IMR-90 (cell line): ENCODE data around the gene FOXP4. TPM values are rescaled to one million over a fixed set of nuclear protein-coding genes. Genes with fewer than 3 reads are reported as not detected.

Experiments
- ATAC-seq: fragments of 200-7000 bp; cut with Tn5 transposase; 2 replicates; pipeline ENCODE4 v1.9.1; 2020; ENCODE audit warnings: low read depth, mild to moderate bottlenecking, moderate library complexity
- BruUV-seq: library from RNA; stranded (reverse); fragments of 400-500 nt; replicated peaks from 2 replicates; lab custom pipeline; 2021; lab: Mats Ljungman, UMichigan
- CTCF ChIA-PET: fragments of 300-600 bp; formaldehyde crosslinking; extraction: SDS; loops from one replicate; lab custom pipeline; 2021; ENCODE audit warnings: antibody characterized with exemption; lab: Yijun Ruan, JAX
- POLR2A ChIA-PET: fragments of 300-600 bp; sonication (Branson Sonifier 250); formaldehyde crosslinking; loops from one replicate; lab custom pipeline; 2022; ENCODE audit warnings: antibody characterized with exemption; ENCODE audit not compliant: unreplicated experiment; lab: Charles Lee
- DNase-seq: peaks from one replicate; pipeline ENCODE4 v3.0.0; 2013
- H2AFZ ChIP-seq: replicated peaks from 2 replicates; pipeline ENCODE3; 2013; ENCODE audit warnings: low read length, mild to moderate bottlenecking; ENCODE audit not compliant: poor library complexity
- H2AK5ac ChIP-seq: 2 replicates; pipeline ENCODE4 v1.6.1; 2013; ENCODE audit warnings: low read depth, low read length, inconsistent platforms
- H2AK9ac ChIP-seq: replicated peaks from 2 replicates; pipeline ENCODE3; 2013; ENCODE audit warnings: mild to moderate bottlenecking, low read depth, low read length, moderate library complexity; ENCODE audit not compliant: poor library complexity
- H2BK120ac ChIP-seq: 2 replicates; pipeline ENCODE4 v1.6.1; 2013; ENCODE audit warnings: low read depth, low read length, inconsistent platforms
- H2BK15ac ChIP-seq: 3 replicates; pipeline ENCODE4 v1.6.1; 2013; ENCODE audit warnings: low read depth, low read length, inconsistent platforms
- H2BK20ac ChIP-seq: 2 replicates; pipeline ENCODE4 v1.6.1; 2013; ENCODE audit warnings: low read depth, mild to moderate bottlenecking, inconsistent platforms, low read length, moderate library complexity
- H2BK5ac ChIP-seq: 2 replicates; pipeline ENCODE4 v1.6.1; 2013; ENCODE audit warnings: mild to moderate bottlenecking, low read depth, low read length, inconsistent platforms; ENCODE audit not compliant: poor library complexity, severe bottlenecking
- H3K14ac ChIP-seq: replicated peaks from 2 replicates; pipeline ENCODE4 v1.6.1; 2013; ENCODE audit warnings: low read depth, low read length, inconsistent platforms
- H3K18ac ChIP-seq: 2 replicates; pipeline ENCODE4 v1.6.1; 2013; ENCODE audit warnings: low read depth, low read length, control low read depth
- H3K23ac ChIP-seq: 2 replicates; pipeline ENCODE4 v1.6.1; 2013; ENCODE audit warnings: low read depth, low read length, inconsistent platforms
- H3K27ac ChIP-seq: 2 replicates; pipeline ENCODE4 v1.5.1; 2013; ENCODE audit warnings: mild to moderate bottlenecking, control low read depth, low read length; ENCODE audit not compliant: insufficient read depth
- H3K27me3 ChIP-seq: 2 replicates; pipeline ENCODE4 v1.6.1; 2013; ENCODE audit warnings: low read length; ENCODE audit not compliant: control insufficient read depth, insufficient read depth
- H3K36me3 ChIP-seq: 2 replicates; pipeline ENCODE4 v1.6.1; 2013; ENCODE audit warnings: low read length, mixed read lengths; ENCODE audit not compliant: control insufficient read depth, insufficient read depth
- H3K4ac ChIP-seq: 2 replicates; pipeline ENCODE4 v1.6.1; 2013; ENCODE audit warnings: low read depth, low read length, inconsistent platforms
- H3K4me1 ChIP-seq: 2 replicates; pipeline ENCODE4 v1.6.1; 2013; ENCODE audit warnings: low read length, mixed read lengths; ENCODE audit not compliant: control insufficient read depth, insufficient read depth
- H3K4me2 ChIP-seq: 2 replicates; pipeline ENCODE4 v1.6.1; 2013; ENCODE audit warnings: low read depth, mild to moderate bottlenecking, control low read depth, low read length, moderate library complexity
- H3K4me3 ChIP-seq: 2 replicates; pipeline ENCODE4 v1.5.1; 2013; ENCODE audit warnings: low read depth, mild to moderate bottlenecking, control low read depth, low read length, moderate library complexity; ENCODE audit not compliant: insufficient read depth
- H3K56ac ChIP-seq: 2 replicates; pipeline ENCODE4 v1.6.1; 2013; ENCODE audit warnings: low read length, inconsistent platforms; ENCODE audit not compliant: insufficient read depth; ENCODE audit errors: extremely low read depth
- H3K79me1 ChIP-seq, 2 experiments: 2 replicates each; pipeline ENCODE4 v1.6.1; 2013; ENCODE audit warnings: low read length in 2 of 2, inconsistent platforms in 1 of 2, low read depth in 1 of 2
- H3K9ac ChIP-seq: 2 replicates; pipeline ENCODE4 v1.6.1; 2013; ENCODE audit warnings: low read depth, low read length, control low read depth
- H3K9me1 ChIP-seq: 2 replicates; pipeline ENCODE4 v1.6.1; 2013; ENCODE audit warnings: low read length, inconsistent platforms; ENCODE audit not compliant: insufficient read depth
- H3K9me3 ChIP-seq: 2 replicates; pipeline ENCODE4 v1.6.1; 2013; ENCODE audit warnings: low read length; ENCODE audit not compliant: control insufficient read depth, insufficient read depth
- H4K20me1 ChIP-seq: 2 replicates; pipeline ENCODE4 v1.6.1; 2013; ENCODE audit warnings: low read length, inconsistent platforms; ENCODE audit not compliant: insufficient read depth
- H4K5ac ChIP-seq: 2 replicates; pipeline ENCODE4 v1.6.1; 2013; ENCODE audit warnings: mild to moderate bottlenecking, low read depth, low read length, control low read depth
- H4K8ac ChIP-seq, 2 experiments: 2 replicates each; pipeline ENCODE4 v1.6.1; 2013; ENCODE audit warnings: low read depth in 2 of 2, low read length in 2 of 2, control low read depth in 1 of 2, inconsistent platforms in 1 of 2
- H4K91ac ChIP-seq: 2 replicates; pipeline ENCODE4 v1.6.1; 2013; ENCODE audit warnings: low read depth, low read length, inconsistent platforms; ENCODE audit not compliant: insufficient read depth
- BHLHE40 ChIP-seq: fragments of 150-350 bp; IDR thresholded peaks from 2 replicates; pipeline ENCODE4 v1.6.1; 2016; ENCODE audit warnings: mild to moderate bottlenecking, low read depth, low read length
- CEBPB ChIP-seq: IDR thresholded peaks from 2 replicates; pipeline ENCODE4 v1.6.1; 2012; ENCODE audit warnings: low read depth, low read length, improper control_type of control experiment
- CHD1 ChIP-seq: IDR thresholded peaks from 2 replicates; pipeline ENCODE4 v1.6.1; 2012; ENCODE audit warnings: low read depth, low read length, improper control_type of control experiment
- MAZ ChIP-seq: IDR thresholded peaks from 2 replicates; pipeline ENCODE4 v1.6.1; 2012; ENCODE audit warnings: low read depth, mild to moderate bottlenecking, low read length, improper control_type of control experiment, moderate library complexity, borderline replicate concordance
- NFE2L2 ChIP-seq: fragments of 150-350 bp; IDR thresholded peaks from 2 replicates; pipeline ENCODE4 v1.6.1; 2016; ENCODE audit warnings: low read depth, mild to moderate bottlenecking, low read length
- POLR2A ChIP-seq: IDR thresholded peaks from 2 replicates; pipeline ENCODE4 v1.6.1; 2012; ENCODE audit warnings: mild to moderate bottlenecking, low read depth, low read length
- RFX5 ChIP-seq: IDR thresholded peaks from 2 replicates; pipeline ENCODE4 v1.8.0; 2012; ENCODE audit warnings: low read depth, mild to moderate bottlenecking, low read length, moderate library complexity
- WGBS, 2 experiments: methylation state at CpG; one replicate each; pipeline versions ENCODE4 v1.1.5 to v1.1.7; 2013; ENCODE audit warnings: missing lambda C conversion rate in 2 of 2; ENCODE audit not compliant: insufficient read length in 1 of 2; ENCODE audit errors: extremely low coverage in 2 of 2; 5-methylcytosine and 5-hydroxymethylcytosine counted together
- dilution Hi-C: fragments of 300-500 bp; cut with HindIII; formaldehyde crosslinking; loops from one replicate; pipeline ENCODE4 v1.14.3; 2018; ENCODE audit warnings: low sequenced_read_pairs; ENCODE audit not compliant: unreplicated experiment
- in situ Hi-C: fragments of 300-500 bp; cut with MboI; formaldehyde crosslinking; loops from 3 replicates; pipeline ENCODE4 v1.14.3; 2019; ENCODE audit warnings: low sequenced_read_pairs, inconsistent platforms, mixed read lengths
- intact Hi-C: fragments of 100-400 bp; cut with micrococcal nuclease; formaldehyde crosslinking; loops from 2 replicates; pipeline ENCODE4 v1.10.0; 2022
- polyA plus RNA-seq, 3 experiments: library from polyadenylated mRNA; depleted of rRNA; stranded (reverse); fragments of >200 nt; gene quantifications; 2 replicates each; pipeline ENCODE4 v1.2.3, GENCODE V29; 2012; ENCODE audit warnings: low replicate concordance in 1 of 3
- total RNA-seq: library from RNA; depleted of rRNA; stranded (reverse); fragments of >200 nt; gene quantifications from 2 replicates; pipeline ENCODE4 v1.2.3, GENCODE V29; 2012
- TF ChIP-seq, protein P1 (sequence below): fragments of 150-350 bp; IDR thresholded peaks from 2 replicates; pipeline ENCODE4 v1.6.1; 2017; ENCODE audit warnings: mild to moderate bottlenecking, antibody characterized with exemption, low read length, low read depth
- TF ChIP-seq, protein P2 (sequence below): conservative IDR thresholded peaks from 2 replicates; pipeline ENCODE4 v1.5.1; 2012; ENCODE audit warnings: mild to moderate bottlenecking, low read depth, low read length, improper control_type of control experiment

Gene FOXP4
- total and polyA plus RNA-seq, 2 of the 4 experiments (the other 2 are of a cell fraction): 0.72 to 9.5 TPM

DNA sequence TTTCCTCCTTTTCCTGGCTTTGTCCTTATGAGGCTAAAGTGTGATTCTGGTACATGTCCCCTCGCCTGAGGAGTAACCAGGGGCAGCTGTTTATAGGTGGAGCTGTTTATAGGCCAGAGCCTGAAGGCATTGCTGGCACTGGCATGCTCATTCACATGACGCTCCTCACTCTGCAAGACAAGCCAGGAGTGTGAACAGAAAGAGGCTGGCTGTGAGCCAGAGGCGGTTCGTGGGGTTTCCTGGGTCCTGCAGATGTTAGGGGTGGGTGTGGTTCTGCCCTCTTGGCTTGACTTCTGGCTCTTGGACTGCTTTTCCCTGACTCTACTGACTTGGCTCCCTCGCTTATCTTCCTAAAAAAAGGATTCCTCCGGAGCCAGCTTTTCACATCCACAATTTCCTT, 79.3 kb downstream of the FOXP4 start:
- no peak overlapping the region for H3K14ac ChIP-seq
- no peak overlapping the region for H4K8ac ChIP-seq
- no peak for ATAC-seq
- H3K18ac ChIP-seq: no peak overlapping the region
- H3K23ac ChIP-seq: no peak overlapping the region
- H2BK120ac ChIP-seq: no peak overlapping the region
- no peaks in the 10 kb centered on the region for H3K79me1 ChIP-seq
- H3K27me3 ChIP-seq: peaks cover 32% of the 10 kb centered on the region
- no peak for DNase-seq
- no peak overlapping the region for H3K4me2 ChIP-seq
- no peaks in the 10 kb centered on the region for H3K36me3 ChIP-seq
- H2BK15ac ChIP-seq: no peak overlapping the region
- CTCF ChIA-PET: no interaction called here
- no peak overlapping the region for H3K4ac ChIP-seq
- no peak overlapping the region for H2AK5ac ChIP-seq
- no peaks in the 10 kb centered on the region for H3K9me1 ChIP-seq
- TF ChIP-seq, protein P1, sequence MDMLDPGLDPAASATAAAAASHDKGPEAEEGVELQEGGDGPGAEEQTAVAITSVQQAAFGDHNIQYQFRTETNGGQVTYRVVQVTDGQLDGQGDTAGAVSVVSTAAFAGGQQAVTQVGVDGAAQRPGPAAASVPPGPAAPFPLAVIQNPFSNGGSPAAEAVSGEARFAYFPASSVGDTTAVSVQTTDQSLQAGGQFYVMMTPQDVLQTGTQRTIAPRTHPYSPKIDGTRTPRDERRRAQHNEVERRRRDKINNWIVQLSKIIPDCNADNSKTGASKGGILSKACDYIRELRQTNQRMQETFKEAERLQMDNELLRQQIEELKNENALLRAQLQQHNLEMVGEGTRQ: no peak
- TF ChIP-seq NFE2L2 (no peak), CEBPB (no peak), MAZ (no peak), CHD1 (no peak), POLR2A (no peak), RFX5 (no peak), BHLHE40 (no peak)
- TF ChIP-seq, protein P2, sequence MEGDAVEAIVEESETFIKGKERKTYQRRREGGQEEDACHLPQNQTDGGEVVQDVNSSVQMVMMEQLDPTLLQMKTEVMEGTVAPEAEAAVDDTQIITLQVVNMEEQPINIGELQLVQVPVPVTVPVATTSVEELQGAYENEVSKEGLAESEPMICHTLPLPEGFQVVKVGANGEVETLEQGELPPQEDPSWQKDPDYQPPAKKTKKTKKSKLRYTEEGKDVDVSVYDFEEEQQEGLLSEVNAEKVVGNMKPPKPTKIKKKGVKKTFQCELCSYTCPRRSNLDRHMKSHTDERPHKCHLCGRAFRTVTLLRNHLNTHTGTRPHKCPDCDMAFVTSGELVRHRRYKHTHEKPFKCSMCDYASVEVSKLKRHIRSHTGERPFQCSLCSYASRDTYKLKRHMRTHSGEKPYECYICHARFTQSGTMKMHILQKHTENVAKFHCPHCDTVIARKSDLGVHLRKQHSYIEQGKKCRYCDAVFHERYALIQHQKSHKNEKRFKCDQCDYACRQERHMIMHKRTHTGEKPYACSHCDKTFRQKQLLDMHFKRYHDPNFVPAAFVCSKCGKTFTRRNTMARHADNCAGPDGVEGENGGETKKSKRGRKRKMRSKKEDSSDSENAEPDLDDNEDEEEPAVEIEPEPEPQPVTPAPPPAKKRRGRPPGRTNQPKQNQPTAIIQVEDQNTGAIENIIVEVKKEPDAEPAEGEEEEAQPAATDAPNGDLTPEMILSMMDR: no peak
- H3K4me1 ChIP-seq: no peaks in the 10 kb centered on the region
- H4K20me1 ChIP-seq: no peaks in the 10 kb centered on the region
- H2AK9ac ChIP-seq: no peak overlapping the region
- no peak overlapping the region for H3K4me3 ChIP-seq
- H3K9ac ChIP-seq: no peak overlapping the region
- in situ Hi-C loops: no loop called here
- BruUV-seq: no TSS peak
- intact Hi-C loops: no loop called here
- no peak overlapping the region for H2BK20ac ChIP-seq
- no peak overlapping the region for H3K56ac ChIP-seq
- H4K5ac ChIP-seq: no peak overlapping the region
- H4K91ac ChIP-seq: no peak overlapping the region
- WGBS, 2 experiments: 39% methylated on average over 2 of the region's 6 CpGs; no CpG with 5 or more reads in 1 of the 2 experiments
- H2AFZ ChIP-seq: no peak overlapping the region
- H3K9me3 ChIP-seq: peaks cover 9% of the 10 kb centered on the region
- no peak overlapping the region for H2BK5ac ChIP-seq
- dilution Hi-C loops: no loop called here
- no peak overlapping the region for H3K27ac ChIP-seq
- POLR2A ChIA-PET: no interaction called here
